SU-DHL-6 (cell line): ENCODE measurements around the gene LAYN.

Experiments used
- H2AFZ ChIP-seq: fragments of 200-600 bp; sonication (generic); 2 replicates; pipeline ENCODE4 v1.6.1; 2014; ENCODE audit warnings: low read depth, mild to moderate bottlenecking, moderate library complexity, mixed read lengths, antibody characterized with exemption, low read length; ENCODE audit not compliant: severe bottlenecking
- H3F3A ChIP-seq: fragments of 200-600 bp; shearing (Covaris generic); 2 replicates; pipeline ENCODE4 v1.6.0; 2016; ENCODE audit warnings: antibody characterized with exemption, mild to moderate bottlenecking; ENCODE audit not compliant: insufficient read depth
- H3K27ac ChIP-seq: fragments of 200-600 bp; sonication (generic); 2 replicates; pipeline ENCODE4 v1.5.1; 2016; ENCODE audit warnings: low read depth, mild to moderate bottlenecking, low read length, moderate library complexity, mixed read lengths
- H3K27me3 ChIP-seq: fragments of 200-600 bp; sonication (generic), shearing (Covaris generic); 2 replicates; pipeline ENCODE4 v1.6.0; 2014; ENCODE audit warnings: mild to moderate bottlenecking, low read length
- H3K36me3 ChIP-seq: fragments of 200-600 bp; sonication (generic); 2 replicates; pipeline ENCODE4 v1.6.1; 2014; ENCODE audit warnings: mild to moderate bottlenecking, low read length, mixed read lengths
- H3K4me2 ChIP-seq: fragments of 300-600, 200-600 bp; shearing (Covaris generic), sonication (generic); 2 replicates; pipeline ENCODE4 v1.6.0; 2014; ENCODE audit warnings: low read length, low read depth, mild to moderate bottlenecking; ENCODE audit not compliant: poor library complexity, severe bottlenecking
- H3K4me3 ChIP-seq: fragments of 200-600 bp; sonication (generic); 2 replicates; pipeline ENCODE4 v1.5.1; 2014; ENCODE audit warnings: antibody characterized with exemption, low read length, mild to moderate bottlenecking, mixed read lengths; ENCODE audit not compliant: insufficient read depth, poor library complexity, severe bottlenecking
- H3K79me2 ChIP-seq: fragments of 200-600 bp; sonication (generic); 2 replicates; pipeline ENCODE4 v1.6.1; 2014; ENCODE audit warnings: mild to moderate bottlenecking, low read length, moderate library complexity; ENCODE audit not compliant: insufficient read depth
- H3K9ac ChIP-seq: fragments of 200-600 bp; sonication (generic); 2 replicates; pipeline ENCODE4 v1.7.0; 2014; ENCODE audit warnings: mild to moderate bottlenecking, low read length
- H3K9me2 ChIP-seq: fragments of 200-600 bp; sonication (generic); replicated peaks from 2 replicates; pipeline ENCODE4 v1.6.1; 2014; ENCODE audit warnings: low read length; ENCODE audit not compliant: insufficient read depth
- H3K9me3 ChIP-seq: fragments of 200-600 bp; sonication (generic); 2 replicates; pipeline ENCODE4 v1.6.1; 2014; ENCODE audit warnings: low read length, mixed read lengths; ENCODE audit not compliant: insufficient read depth
- H4K20me1 ChIP-seq: fragments of 200-600 bp; sonication (generic); 2 replicates; pipeline ENCODE4 v1.6.1; 2014; ENCODE audit warnings: low read depth, mild to moderate bottlenecking, antibody characterized with exemption, low read length, moderate library complexity, mixed read lengths
- EZH2phosphoT487 ChIP-seq: fragments of 200-600 bp; sonication (generic), shearing (Covaris generic); conservative IDR thresholded peaks from 2 replicates; pipeline ENCODE4 v1.6.1; 2018; ENCODE audit warnings: mild to moderate bottlenecking, antibody characterized with exemption, low read length, moderate library complexity, mixed read lengths
- TF ChIP-seq, protein P1 (sequence below): fragments of 200-600 bp; sonication (generic); IDR thresholded peaks from one replicate; pipeline ENCODE4 v1.5.1; 2017; ENCODE audit warnings: antibody characterized with exemption, mild to moderate bottlenecking, low read length, moderate library complexity; ENCODE audit not compliant: insufficient read depth, poor library complexity, severe bottlenecking

LAYN gene

DNA sequence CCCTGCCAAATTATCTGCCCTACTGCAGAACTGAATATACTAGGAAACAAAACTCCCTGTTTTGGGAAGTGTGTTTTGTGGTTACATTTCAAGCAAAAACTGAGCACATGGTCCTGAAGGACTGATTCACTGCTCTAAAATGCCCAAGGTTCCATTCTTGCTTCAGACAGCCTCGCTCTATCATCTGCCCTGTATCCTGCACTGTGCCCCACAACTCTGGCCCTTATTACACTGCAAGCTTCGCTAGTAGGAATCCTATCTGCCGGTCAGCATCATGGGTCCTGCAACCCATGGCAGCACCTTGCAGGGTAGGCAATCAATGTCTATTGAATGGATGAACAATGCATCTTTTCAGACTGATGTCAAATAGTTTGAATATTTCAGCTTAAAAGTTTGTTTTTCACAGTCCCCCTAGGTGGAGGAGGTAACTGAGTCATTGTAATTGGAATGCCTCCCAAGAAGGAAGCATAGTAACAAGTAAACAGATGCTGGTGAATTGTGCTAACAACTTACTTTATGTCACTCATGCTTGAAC lies 21.3 kb downstream of the LAYN start:
- no peak overlapping the region for H3K9ac ChIP-seq
- H3K9me3 ChIP-seq: no peaks in the 10 kb centered on the region

DNA sequence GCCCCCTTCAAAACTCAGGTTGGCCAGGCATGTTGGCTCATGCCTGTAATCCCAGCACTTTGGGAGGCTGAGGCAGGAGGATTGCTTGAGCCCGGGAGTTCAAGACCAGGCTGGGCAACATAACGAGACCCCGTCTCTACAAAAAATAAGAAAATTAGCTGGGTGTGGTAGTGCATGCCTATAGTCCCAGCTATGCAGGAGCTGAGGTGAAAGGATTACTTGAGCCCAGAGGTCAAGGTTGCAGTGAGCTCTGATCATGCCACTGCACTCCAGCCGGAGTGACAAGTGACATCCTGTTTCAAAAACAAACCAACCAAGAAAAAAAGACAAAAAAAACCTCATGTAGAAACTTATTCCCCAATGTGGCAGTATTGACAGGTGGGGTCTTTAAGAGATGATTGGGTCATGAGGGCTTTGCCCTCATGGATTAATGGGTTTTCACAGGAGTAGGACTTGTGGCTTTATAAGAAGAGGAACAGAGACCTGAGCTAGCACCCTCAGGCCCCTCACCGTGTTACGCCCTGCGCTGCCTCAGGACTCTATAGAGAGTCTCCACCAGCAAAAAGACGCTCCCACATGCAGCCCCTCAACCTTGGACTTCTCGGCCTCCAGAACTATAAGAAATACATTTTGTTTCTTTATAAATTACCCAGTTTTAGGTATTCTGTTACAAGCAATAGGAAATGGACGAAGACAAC lies 22.3 kb downstream of the LAYN start:
- Histone ChIP-seq H3K27me3 (no peaks in the 10 kb centered on the region), H3K79me2 (no peaks in the 10 kb centered on the region), H3K9me2 (no peaks in the 10 kb centered on the region), H3F3A (no peaks in the 10 kb centered on the region), H3K27ac (no peak overlapping the region), H2AFZ (no peak overlapping the region), H3K4me3 (no peak overlapping the region), H4K20me1 (no peaks in the 10 kb centered on the region), H3K9me3 (no peaks in the 10 kb centered on the region), H3K9ac (no peak overlapping the region), H3K36me3 (no peaks in the 10 kb centered on the region), H3K4me2 (no peak overlapping the region)
- TF ChIP-seq, protein P1, sequence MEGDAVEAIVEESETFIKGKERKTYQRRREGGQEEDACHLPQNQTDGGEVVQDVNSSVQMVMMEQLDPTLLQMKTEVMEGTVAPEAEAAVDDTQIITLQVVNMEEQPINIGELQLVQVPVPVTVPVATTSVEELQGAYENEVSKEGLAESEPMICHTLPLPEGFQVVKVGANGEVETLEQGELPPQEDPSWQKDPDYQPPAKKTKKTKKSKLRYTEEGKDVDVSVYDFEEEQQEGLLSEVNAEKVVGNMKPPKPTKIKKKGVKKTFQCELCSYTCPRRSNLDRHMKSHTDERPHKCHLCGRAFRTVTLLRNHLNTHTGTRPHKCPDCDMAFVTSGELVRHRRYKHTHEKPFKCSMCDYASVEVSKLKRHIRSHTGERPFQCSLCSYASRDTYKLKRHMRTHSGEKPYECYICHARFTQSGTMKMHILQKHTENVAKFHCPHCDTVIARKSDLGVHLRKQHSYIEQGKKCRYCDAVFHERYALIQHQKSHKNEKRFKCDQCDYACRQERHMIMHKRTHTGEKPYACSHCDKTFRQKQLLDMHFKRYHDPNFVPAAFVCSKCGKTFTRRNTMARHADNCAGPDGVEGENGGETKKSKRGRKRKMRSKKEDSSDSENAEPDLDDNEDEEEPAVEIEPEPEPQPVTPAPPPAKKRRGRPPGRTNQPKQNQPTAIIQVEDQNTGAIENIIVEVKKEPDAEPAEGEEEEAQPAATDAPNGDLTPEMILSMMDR: no peak
- TF ChIP-seq EZH2phosphoT487: no peak

More for the DNA sequence above, 21.3 kb downstream of the LAYN start:
- Histone ChIP-seq H3K9me2 (no peaks in the 10 kb centered on the region), H3K36me3 (no peaks in the 10 kb centered on the region), H3K4me2 (no peak overlapping the region), H3K27me3 (no peaks in the 10 kb centered on the region), H3K79me2 (no peaks in the 10 kb centered on the region), H3K27ac (no peak overlapping the region), H3F3A (no peaks in the 10 kb centered on the region), H4K20me1 (no peaks in the 10 kb centered on the region), H2AFZ (no peak overlapping the region), H3K4me3 (no peak overlapping the region)
- TF ChIP-seq EZH2phosphoT487: no peak
- TF ChIP-seq, protein P1: no peak

DNA sequence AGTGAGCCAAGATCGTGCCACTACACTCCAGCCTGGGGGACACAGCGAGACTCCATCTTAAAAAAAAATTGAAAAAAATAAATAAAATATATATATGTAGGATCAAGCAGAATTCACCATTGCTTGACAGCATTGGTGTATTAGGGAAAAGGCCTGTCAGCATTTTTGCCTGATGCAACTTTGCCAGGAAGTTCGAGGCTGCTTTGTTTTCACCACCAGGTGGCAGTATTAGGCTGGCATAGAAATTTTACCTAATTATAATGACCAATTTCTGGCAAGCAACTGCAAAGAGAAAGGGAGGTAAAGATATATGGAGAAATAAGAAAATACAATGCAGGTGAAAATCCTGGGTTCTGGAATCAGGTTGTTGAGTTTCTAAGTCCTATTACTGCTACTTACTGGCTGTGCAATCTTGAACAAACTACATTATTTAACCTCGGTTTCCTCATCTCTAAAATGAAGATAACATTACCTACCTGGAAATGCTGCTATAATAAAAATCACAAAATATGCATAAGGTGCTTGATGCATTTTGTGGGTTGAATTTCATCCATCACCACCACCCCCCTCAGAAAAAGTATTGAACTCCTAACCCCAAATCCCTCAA lies 24.7 kb downstream of the LAYN start:
- no peaks in the 10 kb centered on the region for H3K9me2 ChIP-seq

More for the DNA sequence above, 24.7 kb downstream of the LAYN start:
- no peaks in the 10 kb centered on the region for H3K79me2 ChIP-seq
- H3K9ac ChIP-seq: no peak overlapping the region
- H3K4me3 ChIP-seq: no peak overlapping the region
- H3K36me3 ChIP-seq: no peaks in the 10 kb centered on the region
- H3K27ac ChIP-seq: no peak overlapping the region
- no peak overlapping the region for H3K4me2 ChIP-seq
- H3K9me3 ChIP-seq: no peaks in the 10 kb centered on the region
- no peaks in the 10 kb centered on the region for H3F3A ChIP-seq
- H4K20me1 ChIP-seq: no peaks in the 10 kb centered on the region
- no peak overlapping the region for H2AFZ ChIP-seq
- no peaks in the 10 kb centered on the region for H3K27me3 ChIP-seq
- TF ChIP-seq EZH2phosphoT487: no peak
- TF ChIP-seq, protein P1: peak; percentile 91
